Vagina (tissue), 2 donors: ENCODE results near the gene C7.

Experiments
- CTCF ChIP-seq, 3 experiments: fragments of 450-650 bp in 2 of 3; fragments of 200-600 bp in 1 of 3; sonication (generic) in 1 of 3; IDR thresholded peaks; one replicate each; pipeline ENCODE4 v1.5.1; 2017 to 2019; ENCODE audit warnings: antibody characterized with exemption in 3 of 3, mild to moderate bottlenecking in 2 of 3, moderate library complexity in 2 of 3
- POLR2A ChIP-seq, 2 donors: fragments of 450-650 bp; IDR thresholded peaks; one replicate each; pipeline ENCODE4 v1.6.1; 2017; ENCODE audit warnings: antibody characterized with exemption in 2 of 2, mild to moderate bottlenecking in 2 of 2, moderate library complexity in 2 of 2
- POLR2AphosphoS5 ChIP-seq, 2 donors: sonication (generic); formaldehyde crosslinking; IDR thresholded peaks; one replicate each; pipeline ENCODE4 v1.9.0; 2017; ENCODE audit warnings: antibody characterized with exemption in 2 of 2, mild to moderate bottlenecking in 2 of 2, low read depth in 1 of 2; ENCODE audit not compliant: insufficient read depth in 1 of 2

- TF ChIP-seq CTCF (IDR thresholded peaks at IDR 0.05) (no peak), POLR2A (IDR thresholded peaks at IDR 0.05) (no peak), POLR2AphosphoS5 (IDR thresholded peaks at IDR 0.05; ENCODE audit: insufficient read depth in 1 of 2, low read depth in 1 of 2) (no peak)
Observed at GRCh38 chr5:41009232-41009631, 99.9 kb downstream of the C7 start.
